Adrenal gland (tissue), 5 donors: ENCODE results near the gene LAMA2.

Experiments
- POLR2A ChIP-seq, 2 donors: fragments of 450-650 bp; IDR thresholded peaks; one replicate each; pipeline ENCODE4 v1.6.1; 2017; ENCODE audit warnings: antibody characterized with exemption in 2 of 2, mild to moderate bottlenecking in 2 of 2, moderate library complexity in 1 of 2
- TF ChIP-seq, protein P1 (sequence below), 6 experiments: fragments of 450-650 bp in 4 of 6; fragments of 200-600 bp in 2 of 6; sonication (generic) in 1 of 6; IDR thresholded peaks; 1 replicate in 5 of 6; 2 replicates in 1 of 6; pipeline versions ENCODE4 v1.5.1 to v1.8.0; 2016 to 2021; ENCODE audit warnings: antibody characterized with exemption in 6 of 6, mild to moderate bottlenecking in 2 of 6, moderate library complexity in 1 of 6
- donor health status: DM: no; HTN: no; CAD: no.

DNA sequence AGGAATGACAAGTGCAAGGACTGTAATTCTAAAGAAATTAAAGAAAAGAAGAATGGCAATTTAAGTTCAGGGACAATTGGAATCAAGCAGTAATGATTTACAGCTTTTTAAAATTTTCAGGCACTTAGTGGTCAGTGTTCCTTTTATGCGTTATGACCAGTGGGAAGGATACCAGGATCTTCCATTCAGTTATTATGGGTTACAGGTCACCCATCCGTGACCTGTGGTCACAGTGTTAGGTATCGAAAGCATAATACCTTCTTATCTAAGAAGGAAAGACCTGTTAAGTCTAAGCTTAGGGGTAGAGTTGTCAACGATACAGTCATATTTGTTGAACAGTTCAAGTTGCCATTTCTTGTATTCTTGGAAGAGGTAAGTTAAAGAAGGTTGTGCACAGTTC is 253.8 kb downstream of the LAMA2 start:
- TF ChIP-seq, protein P1, sequence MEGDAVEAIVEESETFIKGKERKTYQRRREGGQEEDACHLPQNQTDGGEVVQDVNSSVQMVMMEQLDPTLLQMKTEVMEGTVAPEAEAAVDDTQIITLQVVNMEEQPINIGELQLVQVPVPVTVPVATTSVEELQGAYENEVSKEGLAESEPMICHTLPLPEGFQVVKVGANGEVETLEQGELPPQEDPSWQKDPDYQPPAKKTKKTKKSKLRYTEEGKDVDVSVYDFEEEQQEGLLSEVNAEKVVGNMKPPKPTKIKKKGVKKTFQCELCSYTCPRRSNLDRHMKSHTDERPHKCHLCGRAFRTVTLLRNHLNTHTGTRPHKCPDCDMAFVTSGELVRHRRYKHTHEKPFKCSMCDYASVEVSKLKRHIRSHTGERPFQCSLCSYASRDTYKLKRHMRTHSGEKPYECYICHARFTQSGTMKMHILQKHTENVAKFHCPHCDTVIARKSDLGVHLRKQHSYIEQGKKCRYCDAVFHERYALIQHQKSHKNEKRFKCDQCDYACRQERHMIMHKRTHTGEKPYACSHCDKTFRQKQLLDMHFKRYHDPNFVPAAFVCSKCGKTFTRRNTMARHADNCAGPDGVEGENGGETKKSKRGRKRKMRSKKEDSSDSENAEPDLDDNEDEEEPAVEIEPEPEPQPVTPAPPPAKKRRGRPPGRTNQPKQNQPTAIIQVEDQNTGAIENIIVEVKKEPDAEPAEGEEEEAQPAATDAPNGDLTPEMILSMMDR (IDR thresholded peaks at IDR 0.05): no peak
- TF ChIP-seq POLR2A (IDR thresholded peaks at IDR 0.05): no peak
